ENCODE data around the gene IL3.
"Not testable (repeated sequence)": the region's sequence is repeated elsewhere in the genome, so short reads cannot be mapped to it uniquely, and the experiment has no call there.

The IL3 gene

DNA sequence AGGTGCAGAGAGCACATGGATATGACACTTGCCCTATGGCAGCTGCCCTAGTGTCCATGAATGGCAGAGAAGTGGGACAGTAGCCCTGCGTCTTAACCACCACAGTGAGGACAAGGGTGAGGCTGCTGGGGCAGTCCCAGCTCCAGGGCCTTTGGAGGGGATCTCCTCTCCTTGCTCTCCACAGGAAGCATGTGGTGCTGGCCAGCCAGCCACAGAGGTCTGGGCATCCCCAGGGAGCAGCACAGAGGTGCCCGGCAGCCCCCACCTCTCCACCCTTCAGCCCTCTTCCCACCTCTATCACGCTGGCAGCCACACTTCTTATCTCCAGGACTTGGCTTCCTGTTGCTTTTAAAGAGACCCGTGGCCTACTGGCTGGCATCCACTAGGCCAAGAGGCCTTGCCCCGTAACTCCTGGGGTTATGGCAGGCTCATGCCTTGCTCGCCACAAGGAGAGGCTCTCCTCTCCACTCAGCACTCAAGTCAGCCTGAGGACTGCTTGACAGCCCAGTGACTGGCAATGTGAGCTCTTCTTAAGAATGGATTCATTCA lies 35.0 kb downstream of the IL3 start:
- DNase-seq, result no peak

DNA sequence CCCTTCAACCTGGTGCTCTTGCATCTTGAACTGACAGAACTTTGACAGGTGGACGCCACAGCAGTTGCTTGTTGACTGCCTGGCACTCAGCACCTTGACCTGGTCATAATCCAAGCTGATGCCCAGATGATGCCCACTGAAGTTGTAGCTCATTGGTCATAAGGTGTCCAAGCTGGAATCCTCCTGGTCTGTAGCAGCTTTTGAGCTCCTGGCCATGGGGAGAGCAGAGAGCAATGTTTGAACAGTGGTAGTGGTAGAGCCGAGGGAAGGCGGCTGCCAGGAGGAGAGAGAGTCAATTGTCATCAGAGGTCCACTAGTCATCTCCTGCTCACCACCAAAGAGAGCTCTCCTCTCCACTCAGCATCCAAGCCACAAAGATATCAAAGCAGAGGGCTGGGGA lies 36.4 kb downstream of the IL3 start:
- DNase-seq, result no peak

DNA sequence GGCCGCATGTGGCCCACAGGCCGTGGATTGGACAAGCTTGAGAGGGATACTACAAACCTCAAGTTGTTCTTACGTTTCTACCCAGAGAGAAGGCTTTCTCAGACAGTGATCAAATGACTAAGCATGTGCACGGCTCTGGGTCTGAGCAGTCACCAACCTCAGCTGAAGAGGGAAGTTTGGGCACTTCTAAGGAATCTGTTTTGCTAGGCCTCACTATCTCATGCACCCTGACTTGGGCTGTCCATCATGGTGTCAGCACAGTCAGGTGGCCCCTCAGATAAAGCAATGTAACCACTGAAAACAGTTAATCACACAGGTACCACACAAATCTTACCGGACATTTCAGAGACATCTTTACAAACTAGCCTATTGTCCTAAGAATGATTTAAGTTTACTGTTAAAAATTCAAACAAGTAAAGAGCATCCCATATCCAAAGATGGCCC lies 37.7 kb downstream of the IL3 start:
- no peak for DNase-seq

DNA sequence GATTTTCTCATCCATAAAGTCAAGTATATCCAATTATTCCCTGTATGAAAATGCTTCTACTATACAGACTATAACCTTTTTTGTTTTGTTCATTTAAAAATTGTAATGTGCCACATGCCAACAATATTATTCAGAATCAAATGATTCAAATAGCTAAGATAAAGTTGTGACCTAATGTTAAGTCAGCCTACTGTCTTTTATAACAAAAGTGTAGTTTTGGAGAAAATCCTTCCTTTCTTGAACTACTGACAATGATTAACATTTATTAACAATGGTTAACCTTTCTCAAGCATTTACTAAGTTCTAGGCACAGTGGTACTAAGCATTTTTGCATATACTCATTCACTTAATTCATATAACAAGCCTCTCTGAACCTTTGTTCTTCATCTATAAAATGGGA lies 38.2 kb downstream of the IL3 start:
- DNase-seq, result no peak

DNA sequence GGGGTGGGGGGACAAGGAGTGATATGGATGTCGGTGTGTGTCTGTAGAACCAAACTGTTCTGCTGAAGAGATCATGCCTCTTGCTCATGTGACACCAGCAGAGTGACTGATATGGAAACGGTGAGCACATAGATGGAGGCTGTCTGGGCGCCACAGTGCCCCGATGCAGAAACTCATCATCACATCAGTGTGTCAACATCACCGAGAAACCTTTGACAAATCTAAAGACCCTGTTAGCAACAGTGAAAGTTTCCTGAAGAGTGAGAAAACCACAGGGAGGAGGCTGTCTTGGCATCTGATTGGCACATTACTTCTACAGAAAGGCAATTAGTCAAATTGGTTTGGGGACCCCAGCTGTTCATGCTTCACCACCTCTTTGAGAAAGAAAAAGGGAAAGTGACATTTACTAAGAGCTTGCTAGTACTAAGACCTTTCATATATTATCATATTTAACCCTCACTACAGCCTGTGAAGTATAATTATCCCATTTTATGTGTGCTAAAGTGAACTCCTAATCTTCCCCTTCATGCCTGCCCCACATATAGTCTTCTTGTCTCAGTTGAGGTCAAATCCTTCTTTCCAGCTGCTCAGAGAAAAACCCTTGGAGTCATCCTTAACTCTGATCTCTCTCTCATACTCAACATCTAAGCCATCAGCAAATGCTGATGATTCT lies 38.8 kb downstream of the IL3 start:
- DNase-seq, result peak; percentile 36

DNA sequence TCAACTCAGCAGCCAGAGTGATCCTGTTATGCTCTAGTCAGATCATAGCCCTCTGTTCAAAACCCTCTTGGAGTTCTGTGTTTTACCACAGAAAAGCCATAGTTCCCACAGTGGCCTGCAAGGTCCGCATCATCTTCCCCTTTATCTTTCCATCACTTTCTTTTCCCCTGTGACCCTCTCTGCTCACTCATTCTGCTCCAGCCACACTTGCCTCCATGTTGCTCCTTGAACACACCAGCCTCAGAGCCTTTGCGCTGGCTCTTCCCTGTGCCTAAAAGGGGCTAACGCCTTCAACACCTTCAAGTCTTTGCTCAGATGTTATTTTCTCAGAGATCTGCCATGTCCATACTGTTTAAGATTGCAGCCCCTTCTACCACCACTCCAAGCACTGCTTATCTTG lies 39.5 kb downstream of the IL3 start:
- DNase-seq, result no peak

DNA sequence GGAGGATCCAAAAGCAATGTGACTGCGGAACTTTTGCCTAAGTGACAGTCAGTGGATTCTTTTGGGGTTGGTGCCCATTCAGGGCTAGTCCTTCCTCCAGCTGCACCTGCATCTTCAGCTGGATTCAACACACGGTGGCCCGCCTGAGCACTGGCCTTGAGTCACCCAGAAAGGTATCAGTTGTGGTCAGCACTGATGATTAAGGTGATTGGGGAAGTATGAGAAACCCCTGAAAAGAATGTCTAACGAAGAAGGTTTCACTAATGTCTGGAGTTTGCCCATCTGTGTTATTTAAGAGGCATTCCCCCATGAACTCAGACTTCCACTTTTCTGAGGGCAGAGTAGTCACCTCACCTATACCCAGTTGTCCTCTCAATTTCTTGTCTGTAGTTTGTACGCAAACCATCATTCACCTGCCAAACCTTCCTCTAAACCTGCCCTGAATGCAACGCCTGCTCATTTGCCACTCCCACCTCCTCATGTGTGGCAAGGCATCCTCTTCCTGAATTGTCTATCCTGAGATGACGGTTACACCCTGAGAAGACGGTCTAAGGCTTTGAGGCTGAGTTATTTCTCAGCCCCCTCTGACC lies 40.3 kb downstream of the IL3 start:
- DNase-seq, result no peak

DNA sequence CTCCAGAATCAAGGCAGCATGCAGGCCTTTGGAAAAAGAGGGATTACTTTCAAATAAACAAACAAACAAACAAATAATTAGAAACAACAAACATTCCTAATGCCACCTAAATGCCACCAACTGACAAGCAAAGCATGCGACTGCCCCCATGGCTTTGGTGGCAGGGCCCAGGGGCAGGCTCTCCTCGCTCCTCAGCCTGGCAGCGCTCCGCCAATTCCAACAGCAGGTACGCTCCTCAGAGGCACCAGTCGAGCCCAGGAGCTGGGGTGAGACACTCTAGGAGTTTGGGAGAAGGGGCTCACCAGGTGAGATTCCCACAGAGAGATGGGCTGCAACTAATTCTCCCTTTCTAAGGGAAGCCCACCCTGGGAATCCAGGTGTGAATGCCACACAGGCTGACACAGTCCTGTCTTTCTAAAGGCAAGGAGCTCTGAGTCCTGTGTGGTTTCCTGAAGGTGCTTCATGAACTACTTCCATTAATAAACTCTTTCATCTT lies 41.0 kb downstream of the IL3 start:
- DNase-seq, result no peak

DNA sequence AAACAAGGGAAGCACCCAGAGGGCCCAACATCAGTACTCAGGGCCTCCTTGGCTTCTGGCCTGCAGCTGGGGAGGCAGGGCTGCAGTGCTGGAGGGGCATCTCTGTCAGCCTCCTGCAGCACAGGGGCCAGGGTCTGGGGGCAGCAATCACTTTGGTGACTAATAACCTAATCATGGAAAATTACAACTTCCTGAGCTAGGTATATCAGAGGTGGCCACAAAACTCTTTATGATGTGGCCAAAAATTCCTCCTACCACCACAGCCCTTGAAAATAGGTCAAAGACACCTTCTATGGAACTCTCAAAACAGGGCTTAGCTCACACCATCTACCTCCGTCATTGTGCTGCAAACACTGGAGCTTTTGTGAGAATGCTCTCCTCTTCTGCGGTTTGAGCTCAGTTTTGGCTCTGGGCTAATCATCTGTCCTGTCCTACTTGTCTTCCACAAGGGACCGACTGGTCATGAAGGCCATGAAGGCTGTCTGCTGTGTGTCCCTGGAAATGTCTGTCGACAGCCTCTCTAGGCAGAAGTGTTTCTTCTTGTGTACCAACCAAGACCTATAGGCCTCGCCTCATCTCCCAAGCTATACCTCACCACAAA lies 41.7 kb downstream of the IL3 start:
- DNase-seq, result peak; percentile 40

DNA sequence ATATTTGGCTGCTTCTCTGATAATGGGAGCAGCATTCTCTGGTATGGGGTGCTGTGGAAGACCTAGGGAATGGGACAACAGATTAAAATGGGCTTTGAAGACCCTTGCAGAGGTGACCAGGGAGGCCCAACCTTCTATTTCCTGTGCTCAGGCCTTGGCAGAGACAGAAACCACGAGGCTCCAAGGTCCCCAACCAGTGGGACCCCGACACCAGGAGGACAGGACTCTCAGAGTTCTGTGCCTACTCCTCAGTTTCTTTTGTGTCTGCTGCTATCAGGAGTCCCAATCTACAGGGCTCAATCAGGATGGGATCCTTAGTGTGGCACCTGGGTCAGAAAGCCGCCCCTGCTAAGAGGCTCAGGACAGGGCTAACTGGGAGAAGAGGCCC lies 42.5 kb downstream of the IL3 start:
- DNase-seq, result no peak

DNA sequence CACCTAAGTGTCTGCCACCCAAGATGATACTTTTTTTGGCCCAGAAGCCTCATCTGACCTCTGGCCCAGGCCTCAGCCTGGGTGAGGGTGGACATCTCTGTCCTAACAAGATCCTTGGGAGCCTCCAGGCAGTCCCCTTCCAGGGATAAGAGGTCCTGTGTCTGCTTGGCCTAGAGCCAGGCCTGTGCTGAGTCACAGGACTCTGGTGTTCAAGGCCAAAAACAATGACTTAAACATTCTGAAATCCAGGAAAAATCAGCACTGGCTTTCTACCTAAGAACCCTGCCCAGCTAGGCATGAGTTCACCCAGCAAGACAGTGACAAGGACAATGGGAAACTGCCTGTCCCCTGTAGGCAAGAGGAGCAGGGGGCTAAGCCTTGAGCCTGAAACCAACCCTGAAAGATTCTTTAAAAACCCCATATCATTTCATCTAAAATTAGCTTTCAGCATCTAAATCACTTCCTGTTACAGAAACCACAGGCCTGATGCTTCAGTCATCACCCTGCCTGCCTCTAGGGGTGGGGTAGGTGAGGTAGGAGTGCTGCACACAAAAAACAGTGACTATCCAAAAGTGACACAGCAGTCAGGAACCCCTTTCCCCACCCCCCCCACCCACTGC lies 43.0 kb downstream of the IL3 start:
- DNase-seq, result peak; percentile 67

DNA sequence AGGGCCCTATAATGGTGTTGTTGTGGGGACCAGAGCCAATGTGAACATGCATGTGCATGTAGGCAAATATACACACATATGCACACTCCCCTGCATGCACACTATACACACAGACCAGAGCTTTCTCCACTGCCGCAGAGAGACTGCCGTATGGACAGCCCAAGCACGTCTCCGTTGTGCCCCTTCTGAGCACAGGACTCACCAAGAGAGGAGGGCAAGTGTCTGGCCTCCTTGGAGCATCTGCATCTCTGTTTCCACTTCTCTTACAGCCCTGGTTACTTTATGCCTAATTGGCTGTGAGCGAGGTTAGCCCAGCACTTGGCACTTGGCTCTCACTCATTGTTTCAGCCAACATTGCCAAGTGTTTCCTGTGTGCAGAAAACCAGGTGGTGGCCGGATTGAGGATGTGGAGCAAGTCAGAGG lies 43.5 kb downstream of the IL3 start:
- no peak for DNase-seq

DNA sequence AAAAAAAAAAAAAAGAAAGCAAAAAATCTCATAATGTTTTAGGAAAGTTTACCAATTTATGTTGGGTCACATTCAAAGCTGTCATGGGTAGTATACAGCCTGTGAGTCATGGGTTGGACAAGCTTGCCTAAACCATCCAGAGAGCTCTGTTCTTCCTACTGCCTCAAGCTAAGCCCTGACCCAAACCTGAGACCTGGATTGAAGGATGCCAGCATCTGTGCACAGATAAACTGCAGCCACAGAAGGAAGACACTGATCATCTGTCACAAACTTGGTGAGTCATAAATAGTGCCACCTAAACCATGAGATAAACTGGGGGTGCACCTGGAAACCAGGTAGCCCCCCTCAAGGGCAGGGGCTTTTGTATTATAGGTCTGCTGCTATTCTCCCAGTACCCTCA lies 44.1 kb downstream of the IL3 start:
- DNase-seq, result no peak

DNA sequence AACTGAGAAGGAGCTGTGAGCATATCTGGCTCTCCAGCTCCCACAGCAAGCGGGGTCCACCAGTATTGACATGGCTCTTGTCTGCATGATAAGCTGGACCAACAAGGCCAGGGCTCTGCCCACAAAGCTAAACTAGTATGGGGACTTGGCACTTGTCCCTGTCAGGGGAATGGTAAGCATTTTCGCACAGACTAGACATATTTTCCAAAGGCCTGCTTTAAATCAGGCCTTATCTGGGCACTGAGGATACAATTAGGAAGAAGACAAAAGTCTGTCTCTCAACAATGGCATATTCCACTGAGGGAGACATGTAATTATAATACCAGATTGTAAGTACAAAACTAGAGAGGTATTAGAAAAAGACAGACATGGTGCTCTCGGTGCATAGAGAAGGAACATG lies 45.2 kb downstream of the IL3 start:
- no peak for DNase-seq

DNA sequence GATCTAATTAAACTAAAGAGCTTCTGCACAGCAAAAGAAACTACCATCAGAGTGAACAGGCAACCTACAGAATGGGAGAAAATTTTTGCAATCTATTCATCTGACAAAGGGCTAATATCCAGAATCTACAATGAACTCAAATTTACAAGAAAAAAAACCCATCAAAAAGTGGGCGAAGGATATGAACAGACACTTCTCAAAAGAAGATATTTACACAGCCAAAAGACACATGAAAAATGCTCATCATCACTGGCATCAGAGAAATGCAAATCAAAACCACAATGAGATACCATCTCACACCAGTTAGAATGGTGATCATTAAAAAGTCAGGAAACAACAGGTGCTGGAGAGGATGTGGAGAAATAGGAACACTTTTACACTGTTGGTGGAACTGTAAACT lies 48.0 kb downstream of the IL3 start:
- not testable (repeated sequence) for DNase-seq

DNA sequence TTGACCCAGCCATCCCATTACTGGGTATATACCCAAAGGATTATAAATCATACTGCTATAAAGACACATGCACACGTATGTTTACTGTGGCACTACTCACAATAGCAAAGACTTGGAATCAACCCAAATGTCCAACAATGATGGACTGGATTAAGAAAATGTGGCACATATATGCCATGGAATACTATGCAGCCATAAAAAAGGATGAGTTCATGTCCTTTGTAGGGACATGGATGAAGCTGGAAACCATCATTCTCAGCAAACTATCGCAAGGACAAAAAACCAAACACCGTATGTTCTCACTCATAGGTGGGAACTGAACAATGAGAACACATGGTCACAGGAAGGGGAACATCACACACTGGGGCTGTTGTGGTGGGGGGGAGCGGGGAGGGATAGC lies 48.5 kb downstream of the IL3 start:
- not testable (repeated sequence) for DNase-seq

DNA sequence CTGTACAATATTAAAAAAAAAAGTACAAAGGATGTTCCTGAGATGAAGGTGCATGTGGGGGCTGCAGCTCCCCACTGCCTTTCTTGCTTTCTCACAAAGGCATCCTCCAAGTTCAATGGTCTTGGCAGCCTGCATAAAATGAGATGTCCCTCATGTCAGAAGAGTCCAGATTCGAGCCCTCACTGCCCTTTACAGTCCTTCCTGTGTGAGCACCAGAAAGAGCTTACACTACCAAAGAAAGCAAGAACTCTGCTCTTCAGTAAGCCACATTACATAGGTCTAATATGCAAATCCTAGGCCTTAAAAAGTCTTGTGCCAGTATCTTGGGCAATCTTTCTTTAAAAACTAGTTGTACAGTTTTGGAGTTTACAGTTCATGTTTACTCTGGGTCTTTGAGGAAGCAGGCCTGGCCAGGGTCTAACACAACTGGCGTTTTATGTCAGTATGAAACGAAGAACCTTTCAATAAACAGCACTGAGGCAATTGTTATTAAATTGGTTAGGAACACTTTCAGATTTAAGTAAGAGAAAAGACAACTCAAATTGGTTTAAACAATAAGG lies 49.1 kb downstream of the IL3 start:
- no peak for DNase-seq

DNA sequence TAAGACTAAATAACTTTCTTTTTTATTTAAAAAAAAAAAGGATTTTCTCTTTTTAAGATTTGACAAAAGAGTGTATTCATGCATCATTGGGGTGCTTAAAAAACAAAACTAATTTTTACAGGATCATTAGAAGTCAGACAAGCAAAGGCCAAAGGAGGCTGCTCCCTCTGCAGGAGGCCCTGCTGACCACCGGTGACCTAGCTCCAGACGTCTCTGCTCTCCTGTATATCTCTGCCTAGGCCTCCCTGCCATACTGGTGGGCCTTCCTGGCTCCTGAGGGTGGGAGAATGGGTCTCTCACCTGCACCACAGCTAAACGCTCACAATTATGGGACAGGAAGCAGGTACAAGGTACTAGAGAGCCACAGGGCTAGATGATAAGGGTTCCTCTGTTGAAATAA lies 49.7 kb downstream of the IL3 start:
- no peak for DNase-seq

DNA sequence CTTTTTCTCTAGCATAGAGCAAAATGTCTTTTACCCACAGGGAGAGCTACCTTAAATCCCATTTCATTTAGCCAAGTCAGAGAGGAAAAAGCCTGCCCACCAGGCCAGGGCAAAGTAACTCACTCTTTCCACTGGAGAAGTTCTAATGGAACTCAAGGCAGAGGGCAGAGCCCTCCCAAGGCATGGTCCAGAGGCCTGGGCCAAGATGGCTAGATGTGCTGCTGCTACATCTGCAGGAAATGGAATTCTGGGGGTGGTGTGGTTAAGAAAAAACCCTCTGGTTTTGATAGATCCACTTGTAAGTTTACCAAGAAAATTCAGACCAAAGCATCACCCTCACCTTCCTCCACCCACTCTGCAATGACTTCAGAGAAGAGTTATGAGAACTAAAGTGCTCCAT lies 50.5 kb downstream of the IL3 start:
- DNase-seq, result no peak

DNA sequence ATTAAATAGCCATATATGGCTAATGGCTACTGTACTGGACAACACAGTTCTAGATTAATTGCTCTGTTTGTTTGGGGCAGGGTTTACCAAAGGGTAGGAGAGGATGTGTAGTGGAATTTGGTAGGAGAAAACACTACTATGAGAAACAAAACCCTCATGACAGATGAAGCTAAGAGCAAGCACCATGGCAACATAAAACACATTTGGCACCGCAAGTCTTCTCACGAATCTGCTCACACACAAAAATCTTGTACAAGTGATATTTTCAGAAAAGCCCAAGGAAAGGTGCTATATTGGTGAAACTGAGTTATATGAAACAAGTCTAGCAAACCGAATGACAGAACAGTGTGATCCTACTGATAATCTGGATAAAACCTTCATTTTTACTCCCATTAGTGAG lies 51.7 kb downstream of the IL3 start:
- DNase-seq, result no peak

Measured in activated gamma-delta T cell treated with Interleukin-2 at 50 U/mL for 16 hours (primary cell).